ENCODE measurements around the gene CAP1. TPM values are rescaled to one million over a fixed set of nuclear protein-coding genes. Genes with fewer than 3 reads are reported as not detected.

The CAP1 gene
- total and polyA plus RNA-seq, 3 donors from 2014 or later, result 159 to 231 (median 160) TPM

- Histone ChIP-seq H3K27ac (peak overlapping the region in 1 of 2 donors; percentile 15), H3K36me3 (ENCODE audit: low read depth, missing control alignments) (no peaks in the 10 kb centered on the region), H3K4me1 (peaks cover 16% of the 10 kb centered on the region), H3K9me3 (no peaks in the 10 kb centered on the region), H3K4me3 (no peak overlapping the region), H3K27me3 (no peaks in the 10 kb centered on the region)
- TF ChIP-seq POLR2A (IDR thresholded peaks at IDR 0.05) (no peak), CTCF (IDR thresholded peaks at IDR 0.05) (no peak)
- 91 to 92% methylated on average over 5 of the region's 5 CpGs for WGBS, 2 donors
- DNase-seq, result no peak
- intact Hi-C loops (cut with DNase I; ENCODE audit: low total_unique reads), result no loop called here
These were observed 7.2 kb downstream of the CAP1 start for GRCh38 chr1:40047769-40048168.

- no peak for DNase-seq
- peaks cover 13% of the 10 kb centered on the region for H3K4me1 ChIP-seq
- WGBS, 2 donors, result 37 to 44% methylated on average over 2 of the region's 2 CpGs
These were observed 9.2 kb downstream of the CAP1 start for GRCh38 chr1:40049725-40050124.

DNA sequence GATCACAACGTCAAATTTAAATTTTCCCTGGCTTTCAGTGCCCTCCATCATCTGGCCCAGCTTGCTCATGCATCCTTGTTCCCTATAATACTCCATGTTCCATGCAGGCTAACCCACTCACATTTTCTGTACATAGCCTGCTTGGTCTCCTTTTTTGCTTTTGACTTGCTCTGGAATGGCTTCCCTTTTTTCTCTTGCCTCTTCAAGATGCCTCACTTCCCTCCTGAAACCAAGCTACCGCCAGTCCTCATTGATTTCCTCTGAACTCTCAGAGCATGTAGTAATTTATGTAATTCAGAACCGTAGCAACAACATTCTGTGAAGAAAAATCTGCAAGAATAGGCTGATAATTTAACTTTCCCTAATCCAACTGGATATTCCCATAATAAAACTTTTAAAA lies 10.3 kb downstream of the CAP1 start:
- Histone ChIP-seq H3K4me3 (no peak overlapping the region), H3K4me1 (peaks cover 24% of the 10 kb centered on the region), H3K36me3 (ENCODE audit: low read depth, missing control alignments) (no peaks in the 10 kb centered on the region), H3K9me3 (no peaks in the 10 kb centered on the region), H3K27me3 (no peaks in the 10 kb centered on the region), H3K27ac (no peak overlapping the region)
- DNase-seq, result no peak
- WGBS, 2 donors, result 85 to 87% methylated on average over 3 of the region's 3 CpGs
- intact Hi-C loops (cut with DNase I; ENCODE audit: low total_unique reads), result no loop called here
- TF ChIP-seq CTCF (IDR thresholded peaks at IDR 0.05) (no peak), POLR2A (IDR thresholded peaks at IDR 0.05) (no peak)

More at GRCh38 chr1:40049725-40050124, 9.2 kb downstream of the CAP1 start:
- no peak for TF ChIP-seq POLR2A (IDR thresholded peaks at IDR 0.05)
- TF ChIP-seq CTCF (IDR thresholded peaks at IDR 0.05), result no peak
- H3K27me3 ChIP-seq, result no peaks in the 10 kb centered on the region
- intact Hi-C loops (cut with DNase I; ENCODE audit: low total_unique reads), result no loop called here
- peak overlapping the region; percentile 28 to 55 for H3K27ac ChIP-seq
- no peaks in the 10 kb centered on the region for H3K36me3 ChIP-seq (ENCODE audit: low read depth, missing control alignments)
- no peaks in the 10 kb centered on the region for H3K9me3 ChIP-seq
- no peak overlapping the region for H3K4me3 ChIP-seq

GRCh38 chr1:40053138-40053887 lies 12.8 kb downstream of the CAP1 start:
- no peak for DNase-seq
- no peak for TF ChIP-seq POLR2A (IDR thresholded peaks at IDR 0.05)
- TF ChIP-seq CTCF (IDR thresholded peaks at IDR 0.05), result no peak
- Histone ChIP-seq H3K4me1 (peaks cover 40% of the 10 kb centered on the region), H3K27ac (no peak overlapping the region), H3K4me3 (no peak overlapping the region), H3K27me3 (no peaks in the 10 kb centered on the region), H3K36me3 (ENCODE audit: low read depth, missing control alignments) (no peaks in the 10 kb centered on the region), H3K9me3 (no peaks in the 10 kb centered on the region)
- 83 to 84% methylated on average over 11 of the region's 11 CpGs for whole genome bisulfite sequencing, 2 donors
- intact Hi-C loops (cut with DNase I; ENCODE audit: low total_unique reads), result no loop called here

All from testis (tissue), 3 donors.